IMR-90 (cell line): ENCODE results near the gene RPL15. TPM values are rescaled to one million over a fixed set of nuclear protein-coding genes. Genes with fewer than 3 reads are reported as not detected.

Experiments used
- ATAC-seq: fragments of 200-7000 bp; cut with Tn5 transposase; 2 replicates; pipeline ENCODE4 v1.9.1; 2020; ENCODE audit warnings: low read depth, mild to moderate bottlenecking, moderate library complexity
- BruUV-seq: library from RNA; stranded (reverse); fragments of 400-500 nt; replicated peaks from 2 replicates; lab custom pipeline; 2021; lab: Mats Ljungman, UMichigan
- CTCF ChIA-PET: fragments of 300-600 bp; formaldehyde crosslinking; extraction: SDS; loops from one replicate; lab custom pipeline; 2021; ENCODE audit warnings: antibody characterized with exemption; lab: Yijun Ruan, JAX
- POLR2A ChIA-PET: fragments of 300-600 bp; sonication (Branson Sonifier 250); formaldehyde crosslinking; loops from one replicate; lab custom pipeline; 2022; ENCODE audit warnings: antibody characterized with exemption; ENCODE audit not compliant: unreplicated experiment; lab: Charles Lee
- DNase-seq: peaks from one replicate; pipeline ENCODE4 v3.0.0; 2013
- H2AFZ ChIP-seq: replicated peaks from 2 replicates; pipeline ENCODE3; 2013; ENCODE audit warnings: low read length, mild to moderate bottlenecking; ENCODE audit not compliant: poor library complexity
- H2AK5ac ChIP-seq: 2 replicates; pipeline ENCODE4 v1.6.1; 2013; ENCODE audit warnings: low read depth, low read length, inconsistent platforms
- H2AK9ac ChIP-seq: replicated peaks from 2 replicates; pipeline ENCODE3; 2013; ENCODE audit warnings: mild to moderate bottlenecking, low read depth, low read length, moderate library complexity; ENCODE audit not compliant: poor library complexity
- H2BK120ac ChIP-seq: 2 replicates; pipeline ENCODE4 v1.6.1; 2013; ENCODE audit warnings: low read depth, low read length, inconsistent platforms
- H2BK15ac ChIP-seq: 3 replicates; pipeline ENCODE4 v1.6.1; 2013; ENCODE audit warnings: low read depth, low read length, inconsistent platforms
- H2BK20ac ChIP-seq: 2 replicates; pipeline ENCODE4 v1.6.1; 2013; ENCODE audit warnings: low read depth, mild to moderate bottlenecking, inconsistent platforms, low read length, moderate library complexity
- H2BK5ac ChIP-seq: 2 replicates; pipeline ENCODE4 v1.6.1; 2013; ENCODE audit warnings: mild to moderate bottlenecking, low read depth, low read length, inconsistent platforms; ENCODE audit not compliant: poor library complexity, severe bottlenecking
- H3K14ac ChIP-seq: replicated peaks from 2 replicates; pipeline ENCODE4 v1.6.1; 2013; ENCODE audit warnings: low read depth, low read length, inconsistent platforms
- H3K18ac ChIP-seq: 2 replicates; pipeline ENCODE4 v1.6.1; 2013; ENCODE audit warnings: low read depth, low read length, control low read depth
- H3K23ac ChIP-seq: 2 replicates; pipeline ENCODE4 v1.6.1; 2013; ENCODE audit warnings: low read depth, low read length, inconsistent platforms
- H3K27ac ChIP-seq: 2 replicates; pipeline ENCODE4 v1.5.1; 2013; ENCODE audit warnings: mild to moderate bottlenecking, control low read depth, low read length; ENCODE audit not compliant: insufficient read depth
- H3K27me3 ChIP-seq: 2 replicates; pipeline ENCODE4 v1.6.1; 2013; ENCODE audit warnings: low read length; ENCODE audit not compliant: control insufficient read depth, insufficient read depth
- H3K36me3 ChIP-seq: 2 replicates; pipeline ENCODE4 v1.6.1; 2013; ENCODE audit warnings: low read length, mixed read lengths; ENCODE audit not compliant: control insufficient read depth, insufficient read depth
- H3K4ac ChIP-seq: 2 replicates; pipeline ENCODE4 v1.6.1; 2013; ENCODE audit warnings: low read depth, low read length, inconsistent platforms
- H3K4me1 ChIP-seq: 2 replicates; pipeline ENCODE4 v1.6.1; 2013; ENCODE audit warnings: low read length, mixed read lengths; ENCODE audit not compliant: control insufficient read depth, insufficient read depth
- H3K4me2 ChIP-seq: 2 replicates; pipeline ENCODE4 v1.6.1; 2013; ENCODE audit warnings: low read depth, mild to moderate bottlenecking, control low read depth, low read length, moderate library complexity
- H3K4me3 ChIP-seq: 2 replicates; pipeline ENCODE4 v1.5.1; 2013; ENCODE audit warnings: low read depth, mild to moderate bottlenecking, control low read depth, low read length, moderate library complexity; ENCODE audit not compliant: insufficient read depth
- H3K56ac ChIP-seq: 2 replicates; pipeline ENCODE4 v1.6.1; 2013; ENCODE audit warnings: low read length, inconsistent platforms; ENCODE audit not compliant: insufficient read depth; ENCODE audit errors: extremely low read depth
- H3K79me1 ChIP-seq, 2 experiments: 2 replicates each; pipeline ENCODE4 v1.6.1; 2013; ENCODE audit warnings: low read length in 2 of 2, inconsistent platforms in 1 of 2, low read depth in 1 of 2
- H3K9ac ChIP-seq: 2 replicates; pipeline ENCODE4 v1.6.1; 2013; ENCODE audit warnings: low read depth, low read length, control low read depth
- H3K9me1 ChIP-seq: 2 replicates; pipeline ENCODE4 v1.6.1; 2013; ENCODE audit warnings: low read length, inconsistent platforms; ENCODE audit not compliant: insufficient read depth
- H3K9me3 ChIP-seq: 2 replicates; pipeline ENCODE4 v1.6.1; 2013; ENCODE audit warnings: low read length; ENCODE audit not compliant: control insufficient read depth, insufficient read depth
- H4K20me1 ChIP-seq: 2 replicates; pipeline ENCODE4 v1.6.1; 2013; ENCODE audit warnings: low read length, inconsistent platforms; ENCODE audit not compliant: insufficient read depth
- H4K5ac ChIP-seq: 2 replicates; pipeline ENCODE4 v1.6.1; 2013; ENCODE audit warnings: mild to moderate bottlenecking, low read depth, low read length, control low read depth
- H4K8ac ChIP-seq, 2 experiments: 2 replicates each; pipeline ENCODE4 v1.6.1; 2013; ENCODE audit warnings: low read depth in 2 of 2, low read length in 2 of 2, control low read depth in 1 of 2, inconsistent platforms in 1 of 2
- H4K91ac ChIP-seq: 2 replicates; pipeline ENCODE4 v1.6.1; 2013; ENCODE audit warnings: low read depth, low read length, inconsistent platforms; ENCODE audit not compliant: insufficient read depth
- BHLHE40 ChIP-seq: fragments of 150-350 bp; IDR thresholded peaks from 2 replicates; pipeline ENCODE4 v1.6.1; 2016; ENCODE audit warnings: mild to moderate bottlenecking, low read depth, low read length
- CHD1 ChIP-seq: IDR thresholded peaks from 2 replicates; pipeline ENCODE4 v1.6.1; 2012; ENCODE audit warnings: low read depth, low read length, improper control_type of control experiment
- MXI1 ChIP-seq: IDR thresholded peaks from 2 replicates; pipeline ENCODE4 v1.6.1; 2012; ENCODE audit warnings: low read depth, mild to moderate bottlenecking, low read length, moderate library complexity, borderline replicate concordance
- RFX5 ChIP-seq: IDR thresholded peaks from 2 replicates; pipeline ENCODE4 v1.8.0; 2012; ENCODE audit warnings: low read depth, mild to moderate bottlenecking, low read length, moderate library complexity
- WGBS, 2 experiments: methylation state at CpG; one replicate each; pipeline versions ENCODE4 v1.1.5 to v1.1.7; 2013; ENCODE audit warnings: missing lambda C conversion rate in 2 of 2; ENCODE audit not compliant: insufficient read length in 1 of 2; ENCODE audit errors: extremely low coverage in 2 of 2; 5-methylcytosine and 5-hydroxymethylcytosine counted together
- dilution Hi-C: fragments of 300-500 bp; cut with HindIII; formaldehyde crosslinking; loops from one replicate; pipeline ENCODE4 v1.14.3; 2018; ENCODE audit warnings: low sequenced_read_pairs; ENCODE audit not compliant: unreplicated experiment
- in situ Hi-C: fragments of 300-500 bp; cut with MboI; formaldehyde crosslinking; loops from 3 replicates; pipeline ENCODE4 v1.14.3; 2019; ENCODE audit warnings: low sequenced_read_pairs, inconsistent platforms, mixed read lengths
- intact Hi-C: fragments of 100-400 bp; cut with micrococcal nuclease; formaldehyde crosslinking; loops from 2 replicates; pipeline ENCODE4 v1.10.0; 2022
- polyA plus RNA-seq, 3 experiments: library from polyadenylated mRNA; depleted of rRNA; stranded (reverse); fragments of >200 nt; gene quantifications; 2 replicates each; pipeline ENCODE4 v1.2.3, GENCODE V29; 2012; ENCODE audit warnings: low replicate concordance in 1 of 3
- total RNA-seq: library from RNA; depleted of rRNA; stranded (reverse); fragments of >200 nt; gene quantifications from 2 replicates; pipeline ENCODE4 v1.2.3, GENCODE V29; 2012
- TF ChIP-seq, protein P1 (sequence below): conservative IDR thresholded peaks from 2 replicates; pipeline ENCODE4 v1.5.1; 2012; ENCODE audit warnings: mild to moderate bottlenecking, low read depth, low read length, improper control_type of control experiment

RPL15 gene
- total and polyA plus RNA-seq, 2 of the 4 experiments (the other 2 are of a cell fraction): 1,419 to 4,701 TPM

DNA sequence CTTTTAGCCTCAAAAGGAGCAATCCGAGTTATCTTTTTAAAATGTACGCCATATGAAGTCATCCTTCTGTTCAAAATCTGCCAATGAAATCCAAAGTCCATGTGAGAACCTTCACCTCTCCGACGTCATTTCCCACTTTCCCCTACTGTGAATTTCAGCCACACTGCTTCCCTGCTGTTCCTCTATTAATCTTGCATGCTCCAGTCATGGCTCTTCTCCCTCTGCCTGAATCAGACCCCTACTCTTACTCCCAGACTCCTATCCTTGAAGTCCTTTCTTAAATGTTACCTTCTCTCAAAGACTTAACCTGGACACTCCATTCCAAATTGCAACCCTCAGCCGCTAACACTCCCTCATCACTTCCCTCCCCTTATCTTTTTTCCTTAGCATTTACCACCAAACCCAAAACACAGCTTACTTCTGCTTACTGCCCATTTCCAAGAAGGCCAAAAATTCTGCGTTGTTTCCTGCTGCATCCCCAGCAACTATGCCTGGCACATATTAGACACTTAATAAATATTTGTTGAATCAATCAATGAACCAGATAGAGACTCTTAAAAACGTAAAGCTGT lies 1.3 kb upstream of the RPL15 start:
- CTCF ChIA-PET: interaction anchor here (0.7 to 1.6 kb wide), 4 partner anchors 12 to 81 kb away, joined by 3 to 4 read pairs (median 4); no protein-coding TSS in a partner anchor
- H2AK9ac ChIP-seq: no peak overlapping the region
- POLR2A ChIA-PET: interaction anchor here (0.7 kb wide), 1 partner anchor 148 kb away, joined by 3 read pairs; no protein-coding TSS in a partner anchor
- peaks cover 33% of the 10 kb centered on the region for H4K20me1 ChIP-seq
- no peaks in the 10 kb centered on the region for H3K9me1 ChIP-seq
- no peak overlapping the region for H2BK20ac ChIP-seq
- peak overlapping the region; percentile 17 for H3K9ac ChIP-seq
- peak overlapping the region in 1 of 2 experiments; percentile 31; a peak in 1 of 4 replicates for H4K8ac ChIP-seq
- WGBS, 2 experiments: 63 to 100% methylated on average over 1 to 5 of the region's 7 CpGs
- no peak overlapping the region for H3K18ac ChIP-seq
- H4K91ac ChIP-seq: no peak overlapping the region
- dilution Hi-C loops: no loop called here
- H3K36me3 ChIP-seq: peaks cover 12% of the 10 kb centered on the region
- H3K79me1 ChIP-seq: peaks cover 22 to 49% of the 10 kb centered on the region in 2 experiments
- H3K4me3 ChIP-seq: peak overlapping the region; percentile 57
- no peak overlapping the region for H2AK5ac ChIP-seq
- in situ Hi-C loops: no loop called here
- intact Hi-C loops: loop anchor here (10.0 kb wide), 1 partner anchor 769 kb away; no protein-coding TSS in a partner anchor
- H3K23ac ChIP-seq: peak overlapping the region; percentile 25
- ATAC-seq: no peak
- H2AFZ ChIP-seq: no peak overlapping the region
- H2BK15ac ChIP-seq: no peak overlapping the region
- no peak overlapping the region for H3K27ac ChIP-seq
- peak overlapping the region; percentile 37 for H3K4me2 ChIP-seq
- H4K5ac ChIP-seq: no peak overlapping the region
- no peak overlapping the region for H3K56ac ChIP-seq
- no peaks in the 10 kb centered on the region for H3K9me3 ChIP-seq
- no peak overlapping the region for H2BK5ac ChIP-seq
- no TSS peak for BruUV-seq
- H2BK120ac ChIP-seq: no peak overlapping the region
- H3K4ac ChIP-seq: no peak overlapping the region
- peak; percentile 64 for DNase-seq
- 0 out of 2 replicates have a peak overlapping the region, but pooled peaks have one; percentile 1 for H3K14ac ChIP-seq
- H3K4me1 ChIP-seq: no peaks in the 10 kb centered on the region
- no peaks in the 10 kb centered on the region for H3K27me3 ChIP-seq
- TF ChIP-seq MXI1 (no peak), BHLHE40 (no peak), RFX5 (no peak), CHD1 (no peak)
- TF ChIP-seq, protein P1, sequence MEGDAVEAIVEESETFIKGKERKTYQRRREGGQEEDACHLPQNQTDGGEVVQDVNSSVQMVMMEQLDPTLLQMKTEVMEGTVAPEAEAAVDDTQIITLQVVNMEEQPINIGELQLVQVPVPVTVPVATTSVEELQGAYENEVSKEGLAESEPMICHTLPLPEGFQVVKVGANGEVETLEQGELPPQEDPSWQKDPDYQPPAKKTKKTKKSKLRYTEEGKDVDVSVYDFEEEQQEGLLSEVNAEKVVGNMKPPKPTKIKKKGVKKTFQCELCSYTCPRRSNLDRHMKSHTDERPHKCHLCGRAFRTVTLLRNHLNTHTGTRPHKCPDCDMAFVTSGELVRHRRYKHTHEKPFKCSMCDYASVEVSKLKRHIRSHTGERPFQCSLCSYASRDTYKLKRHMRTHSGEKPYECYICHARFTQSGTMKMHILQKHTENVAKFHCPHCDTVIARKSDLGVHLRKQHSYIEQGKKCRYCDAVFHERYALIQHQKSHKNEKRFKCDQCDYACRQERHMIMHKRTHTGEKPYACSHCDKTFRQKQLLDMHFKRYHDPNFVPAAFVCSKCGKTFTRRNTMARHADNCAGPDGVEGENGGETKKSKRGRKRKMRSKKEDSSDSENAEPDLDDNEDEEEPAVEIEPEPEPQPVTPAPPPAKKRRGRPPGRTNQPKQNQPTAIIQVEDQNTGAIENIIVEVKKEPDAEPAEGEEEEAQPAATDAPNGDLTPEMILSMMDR: no peak
